GM12865 (cell line): Measurements from ENCODE around the gene TMEM208.
A peak's percentile ranks its signal among the peaks of the same experiment; 100 is the strongest.

ENCODE experiments used
- DNase-seq: peaks from one replicate; pipeline ENCODE4 v3.0.0; 2010; ENCODE audit warnings: low read depth
- H3K4me3 ChIP-seq: 2 replicates; pipeline ENCODE4 v1.5.1; 2011; ENCODE audit warnings: mild to moderate bottlenecking, low read depth, low read length, control low read depth
- CTCF ChIP-seq: IDR thresholded peaks from 2 replicates; pipeline ENCODE4 v1.5.1; 2011; ENCODE audit warnings: low read length, control low read depth, low read depth, inconsistent platforms; ENCODE audit not compliant: insufficient read depth; ENCODE audit errors: missing control alignments

Gene TMEM208

GRCh38 chr16:67191995-67192681 is 34.8 kb upstream of the TMEM208 start, which contains the start of gene E2F4:
TSS of gene E2F4 (plus strand) at chr16:67192155. CDS start at chr16:67192228, 73 bp downstream.
- H3K4me3 ChIP-seq: peak within 1 kb of the TSS; percentile 95
- TF ChIP-seq CTCF: no peak
- DNase-seq: peak; percentile 95

GRCh38 chr16:67192781-67193361 is 34.1 kb upstream of the TMEM208 start:
- TF ChIP-seq CTCF: no peak
- H3K4me3 ChIP-seq: peak overlapping the region; percentile 95
- DNase-seq: no peak

GRCh38 chr16:67193536-67193935 is 33.4 kb upstream of the TMEM208 start:
- no peak for TF ChIP-seq CTCF
- H3K4me3 ChIP-seq: peak overlapping the region; percentile 95
- DNase-seq: no peak

- no peak for DNase-seq
- no peak for TF ChIP-seq CTCF
- H3K4me3 ChIP-seq: no peak overlapping the region
These were observed 32.7 kb upstream of the TMEM208 start for GRCh38 chr16:67194260-67194659.

- no peak for TF ChIP-seq CTCF
- H3K4me3 ChIP-seq: no peak overlapping the region
- no peak for DNase-seq
These were observed 31.3 kb upstream of the TMEM208 start for GRCh38 chr16:67195676-67196075.

GRCh38 chr16:67196881-67197280 is 30.0 kb upstream of the TMEM208 start:
- H3K4me3 ChIP-seq: no peak overlapping the region
- no peak for DNase-seq
- no peak for TF ChIP-seq CTCF
